Measurements from ENCODE around the gene ZBTB3.

The ZBTB3 gene

DNA sequence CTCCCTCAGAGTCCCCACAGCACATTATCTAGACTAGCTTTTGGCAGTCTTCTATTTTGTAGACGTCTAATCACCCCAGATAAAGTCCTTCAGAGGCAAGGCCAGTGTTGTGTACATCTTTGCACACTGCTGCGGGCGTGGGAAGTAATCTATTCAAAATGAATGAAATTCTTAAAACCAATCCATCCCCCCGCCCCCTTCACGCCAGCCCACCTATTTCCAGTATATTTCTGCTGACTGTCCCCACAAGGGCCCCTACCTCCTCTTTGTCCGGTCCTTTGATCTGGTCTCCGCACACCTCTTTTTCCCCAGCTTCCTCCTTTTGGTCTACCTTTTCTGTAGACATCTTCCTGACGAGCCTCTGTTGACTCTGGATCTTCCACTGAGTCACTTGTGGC is 47.1 kb downstream of the ZBTB3 start:
- TF ChIP-seq, protein P1, sequence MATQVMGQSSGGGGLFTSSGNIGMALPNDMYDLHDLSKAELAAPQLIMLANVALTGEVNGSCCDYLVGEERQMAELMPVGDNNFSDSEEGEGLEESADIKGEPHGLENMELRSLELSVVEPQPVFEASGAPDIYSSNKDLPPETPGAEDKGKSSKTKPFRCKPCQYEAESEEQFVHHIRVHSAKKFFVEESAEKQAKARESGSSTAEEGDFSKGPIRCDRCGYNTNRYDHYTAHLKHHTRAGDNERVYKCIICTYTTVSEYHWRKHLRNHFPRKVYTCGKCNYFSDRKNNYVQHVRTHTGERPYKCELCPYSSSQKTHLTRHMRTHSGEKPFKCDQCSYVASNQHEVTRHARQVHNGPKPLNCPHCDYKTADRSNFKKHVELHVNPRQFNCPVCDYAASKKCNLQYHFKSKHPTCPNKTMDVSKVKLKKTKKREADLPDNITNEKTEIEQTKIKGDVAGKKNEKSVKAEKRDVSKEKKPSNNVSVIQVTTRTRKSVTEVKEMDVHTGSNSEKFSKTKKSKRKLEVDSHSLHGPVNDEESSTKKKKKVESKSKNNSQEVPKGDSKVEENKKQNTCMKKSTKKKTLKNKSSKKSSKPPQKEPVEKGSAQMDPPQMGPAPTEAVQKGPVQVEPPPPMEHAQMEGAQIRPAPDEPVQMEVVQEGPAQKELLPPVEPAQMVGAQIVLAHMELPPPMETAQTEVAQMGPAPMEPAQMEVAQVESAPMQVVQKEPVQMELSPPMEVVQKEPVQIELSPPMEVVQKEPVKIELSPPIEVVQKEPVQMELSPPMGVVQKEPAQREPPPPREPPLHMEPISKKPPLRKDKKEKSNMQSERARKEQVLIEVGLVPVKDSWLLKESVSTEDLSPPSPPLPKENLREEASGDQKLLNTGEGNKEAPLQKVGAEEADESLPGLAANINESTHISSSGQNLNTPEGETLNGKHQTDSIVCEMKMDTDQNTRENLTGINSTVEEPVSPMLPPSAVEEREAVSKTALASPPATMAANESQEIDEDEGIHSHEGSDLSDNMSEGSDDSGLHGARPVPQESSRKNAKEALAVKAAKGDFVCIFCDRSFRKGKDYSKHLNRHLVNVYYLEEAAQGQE (IDR thresholded peaks at IDR 0.05; ENCODE audit: insufficient read depth in 1 of 2, low read depth in 2 of 2, low read length in 2 of 2) = no peak
- TF ChIP-seq TAF1 (IDR thresholded peaks at IDR 0.05; ENCODE audit: borderline replicate concordance, insufficient read depth, low read length) (no peak), SIN3A (IDR thresholded peaks at IDR 0.05; ENCODE audit: borderline replicate concordance, insufficient read depth, low read length) (no peak), FOXP2 (optimal IDR thresholded peaks at IDR 0.05; ENCODE audit: borderline replicate concordance, extremely low read depth, extremely low read length, insufficient read depth) (no peak)

DNA sequence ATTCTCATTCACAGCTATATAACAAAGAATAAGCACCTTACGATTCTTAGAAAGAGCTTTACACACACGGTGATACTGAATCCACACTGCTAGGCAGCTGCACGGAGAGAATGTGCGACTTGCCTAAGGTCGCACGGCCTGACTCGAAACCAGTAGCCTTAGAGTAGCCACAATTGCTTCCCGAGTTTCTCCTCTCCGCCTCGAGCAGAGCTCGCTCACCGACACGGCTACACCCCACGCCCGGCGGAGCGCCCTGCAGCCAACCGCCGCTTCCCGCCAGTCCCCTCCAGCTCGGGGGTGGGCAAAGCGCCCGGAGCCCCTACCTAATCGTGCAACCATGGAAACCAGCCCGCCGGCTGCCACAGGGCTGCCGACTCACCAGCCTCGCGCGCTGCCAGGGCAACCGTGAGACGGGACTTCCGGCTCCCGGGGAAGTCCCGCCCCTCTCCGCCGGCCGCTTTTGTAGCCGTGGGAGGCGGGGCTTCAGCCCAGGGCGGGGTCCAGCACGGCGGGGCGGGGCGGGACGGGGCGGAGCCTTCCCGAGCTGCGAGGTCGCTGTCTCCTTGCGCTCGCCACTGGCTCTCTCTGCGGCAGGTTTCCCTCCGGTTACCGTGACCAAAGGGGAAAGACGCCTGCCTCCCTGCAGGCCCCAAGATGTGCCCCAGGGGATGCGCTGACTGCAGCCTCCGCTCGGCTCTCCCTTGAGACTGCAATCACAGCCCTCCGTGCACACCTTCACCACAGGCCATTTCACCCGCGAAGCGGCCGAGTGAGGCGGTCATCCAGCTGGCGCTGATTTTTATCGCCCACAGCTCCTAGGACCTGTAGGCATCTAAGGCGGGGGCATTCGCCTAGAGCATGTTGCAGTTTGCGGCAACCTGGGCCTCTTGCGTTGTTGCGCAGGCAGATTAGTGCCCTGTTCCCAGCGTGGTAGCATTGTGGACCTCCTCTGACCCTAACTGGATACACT is 47.8 kb downstream of the ZBTB3 start:
- TF ChIP-seq, protein P1 (IDR thresholded peaks at IDR 0.05; ENCODE audit: insufficient read depth in 1 of 2, low read depth in 2 of 2, low read length in 2 of 2) = no peak
- peak; percentile 87; the same call in 1 of the 2 replicates for TF ChIP-seq POLR2AphosphoS5 (IDR thresholded peaks at IDR 0.05; ENCODE audit: low read depth, low read length)
- no peak for TF ChIP-seq TAF1 (IDR thresholded peaks at IDR 0.05; ENCODE audit: borderline replicate concordance, insufficient read depth, low read length)
- peak; percentile 69; the same call in 1 of the 2 replicates for TF ChIP-seq SIN3A (IDR thresholded peaks at IDR 0.05; ENCODE audit: borderline replicate concordance, insufficient read depth, low read length)
- peak; percentile 36 for TF ChIP-seq FOXP2 (optimal IDR thresholded peaks at IDR 0.05; ENCODE audit: borderline replicate concordance, extremely low read depth, extremely low read length, insufficient read depth)

DNA sequence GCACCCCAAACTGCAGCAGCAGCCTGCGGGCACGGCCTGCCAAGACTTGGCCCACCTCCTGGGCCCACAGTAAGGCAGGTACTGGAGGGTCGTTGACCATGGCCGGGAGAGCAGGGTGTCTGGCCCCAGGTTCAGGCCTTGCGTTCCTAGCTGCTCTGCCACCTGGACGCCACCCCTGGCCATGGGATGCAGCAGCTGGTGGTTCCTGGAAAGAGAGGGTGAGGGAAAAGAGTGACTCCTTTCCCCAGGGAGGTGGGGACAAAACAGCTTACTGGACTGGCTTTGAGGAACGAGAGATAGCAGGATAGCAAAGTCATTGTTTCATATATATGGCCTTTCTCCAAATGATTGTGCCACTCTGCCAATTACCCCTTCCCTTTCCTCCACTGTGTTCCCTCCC is 48.5 kb downstream of the ZBTB3 start:
- TF ChIP-seq FOXP2 (optimal IDR thresholded peaks at IDR 0.05; ENCODE audit: borderline replicate concordance, extremely low read depth, extremely low read length, insufficient read depth) (no peak), TAF1 (IDR thresholded peaks at IDR 0.05; ENCODE audit: borderline replicate concordance, insufficient read depth, low read length) (no peak), POLR2AphosphoS5 (IDR thresholded peaks at IDR 0.05; ENCODE audit: low read depth, low read length) (no peak), SIN3A (IDR thresholded peaks at IDR 0.05; ENCODE audit: borderline replicate concordance, insufficient read depth, low read length) (no peak)
- TF ChIP-seq, protein P1 (IDR thresholded peaks at IDR 0.05; ENCODE audit: insufficient read depth in 1 of 2, low read depth in 2 of 2, low read length in 2 of 2) = no peak

DNA sequence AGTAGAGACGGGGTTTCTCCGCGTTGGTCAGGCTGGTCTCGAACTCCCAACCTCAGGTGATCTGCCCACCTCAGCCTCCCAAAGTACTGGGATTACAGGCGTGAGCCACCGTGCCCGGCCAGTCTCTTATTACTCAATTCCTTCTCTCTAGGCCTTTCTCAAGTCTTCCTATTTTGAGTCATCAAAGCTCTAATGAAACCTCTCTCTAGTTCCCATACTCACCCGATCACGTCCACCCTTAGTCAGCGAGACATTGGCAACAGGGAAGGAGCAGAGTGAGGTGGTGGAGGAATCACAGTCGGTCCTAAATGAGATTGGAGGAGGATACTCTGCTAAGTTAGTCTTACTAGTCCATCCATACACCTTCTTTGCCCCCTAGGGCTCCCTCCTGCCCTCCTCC is 51.7 kb downstream of the ZBTB3 start:
- TF ChIP-seq POLR2AphosphoS5 (IDR thresholded peaks at IDR 0.05; ENCODE audit: low read depth, low read length) (no peak), SIN3A (IDR thresholded peaks at IDR 0.05; ENCODE audit: borderline replicate concordance, insufficient read depth, low read length) (no peak), FOXP2 (optimal IDR thresholded peaks at IDR 0.05; ENCODE audit: borderline replicate concordance, extremely low read depth, extremely low read length, insufficient read depth) (no peak), TAF1 (IDR thresholded peaks at IDR 0.05; ENCODE audit: borderline replicate concordance, insufficient read depth, low read length) (no peak)
- TF ChIP-seq, protein P1 (IDR thresholded peaks at IDR 0.05; ENCODE audit: insufficient read depth in 1 of 2, low read depth in 2 of 2, low read length in 2 of 2) = no peak
